Heart left ventricle (tissue), 13 donors: Measurements from ENCODE around the gene SIGLEC1.

Experiments
- POLR2A ChIP-seq, 2 donors: fragments of 450-650 bp; IDR thresholded peaks; one replicate each; pipeline ENCODE4 v1.6.1; 2017; ENCODE audit warnings: antibody characterized with exemption in 2 of 2, mild to moderate bottlenecking in 2 of 2, moderate library complexity in 2 of 2
- TF ChIP-seq, protein P1 (sequence below), 12 donors: fragments of 200-600 bp; sonication (generic) in 4 of 12; IDR thresholded peaks; one replicate each; pipeline versions ENCODE4 v1.5.0 to v1.8.0; 2018 to 2022; ENCODE audit warnings: antibody characterized with exemption in 12 of 12, mild to moderate bottlenecking in 5 of 12
- donor health status: ischemic (EF 13 %, LVEDD 7.1; RV severe dilation, severe dysfunction).
- donor health status: DM: no; HTN: yes; CAD: no.
- donor health status: DM: no; HTN: no; CAD: no.
- donor health status: ischemic (EF 25% LVEDD 6.9; RV normal size, moderate dysfunction).
- donor health status: ischemic (EF 25% LVEDD 5.7; RV mildly dilated, moderate dysfunction).
- donor health status: ischemic (EF 35%, LVEDD 5.7; RV mildly dilated, moderate dysfunction).
- donor health status: nonischemic (EF 11% LVEDD 7.7; RV severe dilation, severe dysfunction).
- donor health status: DM: yes; HTN: yes; CAD: no.
- donor health status: PGD.
- donor health status: ischemic (EF 29% LVEDD 5.4; RV normal size, mild dysfunction).
- donor health status: nonischemic (EF 23%, LVEDD 6.1; RV moderate dilation, normal function).

GRCh38 chr20:3691897-3692296 is 20.5 kb downstream of the SIGLEC1 start:
- TF ChIP-seq, protein P1, sequence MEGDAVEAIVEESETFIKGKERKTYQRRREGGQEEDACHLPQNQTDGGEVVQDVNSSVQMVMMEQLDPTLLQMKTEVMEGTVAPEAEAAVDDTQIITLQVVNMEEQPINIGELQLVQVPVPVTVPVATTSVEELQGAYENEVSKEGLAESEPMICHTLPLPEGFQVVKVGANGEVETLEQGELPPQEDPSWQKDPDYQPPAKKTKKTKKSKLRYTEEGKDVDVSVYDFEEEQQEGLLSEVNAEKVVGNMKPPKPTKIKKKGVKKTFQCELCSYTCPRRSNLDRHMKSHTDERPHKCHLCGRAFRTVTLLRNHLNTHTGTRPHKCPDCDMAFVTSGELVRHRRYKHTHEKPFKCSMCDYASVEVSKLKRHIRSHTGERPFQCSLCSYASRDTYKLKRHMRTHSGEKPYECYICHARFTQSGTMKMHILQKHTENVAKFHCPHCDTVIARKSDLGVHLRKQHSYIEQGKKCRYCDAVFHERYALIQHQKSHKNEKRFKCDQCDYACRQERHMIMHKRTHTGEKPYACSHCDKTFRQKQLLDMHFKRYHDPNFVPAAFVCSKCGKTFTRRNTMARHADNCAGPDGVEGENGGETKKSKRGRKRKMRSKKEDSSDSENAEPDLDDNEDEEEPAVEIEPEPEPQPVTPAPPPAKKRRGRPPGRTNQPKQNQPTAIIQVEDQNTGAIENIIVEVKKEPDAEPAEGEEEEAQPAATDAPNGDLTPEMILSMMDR (IDR thresholded peaks at IDR 0.05), result no peak
- no peak for TF ChIP-seq POLR2A (IDR thresholded peaks at IDR 0.05)
